Glutamatergic neuron (in vitro differentiated cells): ENCODE data around the gene ALG8. TPM values are rescaled to one million over a fixed set of nuclear protein-coding genes. Genes with fewer than 3 reads are reported as not detected.

ENCODE experiments used
- DNase-seq: peaks from one replicate; pipeline ENCODE4 v3.0.0; 2022
- H3K27ac Mint-ChIP-seq: one replicate; pipeline ENCODE4 v1.8.0; 2020; ENCODE audit warnings: mild to moderate bottlenecking, mixed read lengths, inconsistent platforms; ENCODE audit not compliant: unreplicated experiment
- H3K27me3 Mint-ChIP-seq: one replicate; pipeline ENCODE4 v1.8.0; 2020; ENCODE audit warnings: mild to moderate bottlenecking, moderate library complexity, mixed read lengths, inconsistent platforms; ENCODE audit not compliant: unreplicated experiment
- H3K36me3 Mint-ChIP-seq: one replicate; pipeline ENCODE4 v1.8.0; 2020; ENCODE audit warnings: mild to moderate bottlenecking, mixed read lengths, inconsistent platforms; ENCODE audit not compliant: unreplicated experiment
- H3K4me1 Mint-ChIP-seq: one replicate; pipeline ENCODE4 v1.8.0; 2020; ENCODE audit warnings: mild to moderate bottlenecking, low read depth, mixed read lengths, inconsistent platforms; ENCODE audit not compliant: unreplicated experiment
- H3K4me3 Mint-ChIP-seq: one replicate; pipeline ENCODE4 v1.8.0; 2020; ENCODE audit warnings: mild to moderate bottlenecking, mixed read lengths, inconsistent platforms; ENCODE audit not compliant: unreplicated experiment
- H3K9me3 Mint-ChIP-seq: one replicate; pipeline ENCODE4 v1.8.0; 2020; ENCODE audit warnings: mild to moderate bottlenecking, moderate library complexity, mixed read lengths, inconsistent platforms; ENCODE audit not compliant: unreplicated experiment
- CTCF ChIP-seq: fragments of 200-600 bp; sonication (generic); IDR thresholded peaks from one replicate; pipeline ENCODE4 v1.5.0; 2021; ENCODE audit not compliant: partially characterized antibody, unreplicated experiment
- total RNA-seq: library from RNA; stranded (reverse); fragmentation: NEBNext Ultra II Directional; extraction: Animal tissue kit (Norgen Biotek cat#: 25700); gene quantifications from one replicate; pipeline ENCODE4 v1.2.1, GENCODE V29; 2021; ENCODE audit not compliant: unreplicated experiment

The ALG8 gene
- total RNA-seq, 1 donor from 2014 or later: 30.3 TPM

GRCh38 chr11:78166855-78167469 is 27.5 kb upstream of the ALG8 start:
- no peak for DNase-seq
- H3K4me3 Mint-ChIP-seq: no peak overlapping the region
- H3K27ac Mint-ChIP-seq: no peak overlapping the region
- peaks cover 7% of the 10 kb centered on the region for H3K4me1 Mint-ChIP-seq
- H3K9me3 Mint-ChIP-seq: peaks cover 4% of the 10 kb centered on the region
- no peak for TF ChIP-seq CTCF
- no peaks in the 10 kb centered on the region for H3K36me3 Mint-ChIP-seq
- H3K27me3 Mint-ChIP-seq: peaks cover 8% of the 10 kb centered on the region

- DNase-seq: no peak
- Mint-ChIP-seq H3K27ac (no peak overlapping the region), H3K27me3 (peaks cover 5% of the 10 kb centered on the region), H3K4me3 (no peak overlapping the region), H3K9me3 (peaks cover 4% of the 10 kb centered on the region), H3K36me3 (no peaks in the 10 kb centered on the region), H3K4me1 (peaks cover 7% of the 10 kb centered on the region)
- TF ChIP-seq CTCF: no peak
These were observed 25.0 kb upstream of the ALG8 start for GRCh38 chr11:78164471-78164870.

- no peak for TF ChIP-seq CTCF
- Mint-ChIP-seq H3K4me3 (no peak overlapping the region), H3K9me3 (peaks cover 4% of the 10 kb centered on the region), H3K36me3 (no peaks in the 10 kb centered on the region), H3K4me1 (peaks cover 7% of the 10 kb centered on the region), H3K27me3 (peaks cover 5% of the 10 kb centered on the region), H3K27ac (no peak overlapping the region)
- DNase-seq: no peak
These were observed 24.4 kb upstream of the ALG8 start for GRCh38 chr11:78163828-78164227.

- TF ChIP-seq CTCF: no peak
- no peak for DNase-seq
- Mint-ChIP-seq H3K27me3 (no peaks in the 10 kb centered on the region), H3K4me3 (no peak overlapping the region), H3K4me1 (no peaks in the 10 kb centered on the region), H3K27ac (no peak overlapping the region), H3K9me3 (no peaks in the 10 kb centered on the region), H3K36me3 (no peaks in the 10 kb centered on the region)
These were observed 22.5 kb upstream of the ALG8 start for GRCh38 chr11:78161962-78162371.

- H3K36me3 Mint-ChIP-seq: no peaks in the 10 kb centered on the region
- H3K27me3 Mint-ChIP-seq: no peaks in the 10 kb centered on the region
- no peak overlapping the region for H3K27ac Mint-ChIP-seq
- no peak for DNase-seq
- H3K9me3 Mint-ChIP-seq: no peaks in the 10 kb centered on the region
- TF ChIP-seq CTCF: no peak
- H3K4me3 Mint-ChIP-seq: no peak overlapping the region
- H3K4me1 Mint-ChIP-seq: peaks cover 2% of the 10 kb centered on the region
These were observed 21.9 kb upstream of the ALG8 start for GRCh38 chr11:78161346-78161745.
